ENCODE data around the gene CDH23.

Gene CDH23

DNA sequence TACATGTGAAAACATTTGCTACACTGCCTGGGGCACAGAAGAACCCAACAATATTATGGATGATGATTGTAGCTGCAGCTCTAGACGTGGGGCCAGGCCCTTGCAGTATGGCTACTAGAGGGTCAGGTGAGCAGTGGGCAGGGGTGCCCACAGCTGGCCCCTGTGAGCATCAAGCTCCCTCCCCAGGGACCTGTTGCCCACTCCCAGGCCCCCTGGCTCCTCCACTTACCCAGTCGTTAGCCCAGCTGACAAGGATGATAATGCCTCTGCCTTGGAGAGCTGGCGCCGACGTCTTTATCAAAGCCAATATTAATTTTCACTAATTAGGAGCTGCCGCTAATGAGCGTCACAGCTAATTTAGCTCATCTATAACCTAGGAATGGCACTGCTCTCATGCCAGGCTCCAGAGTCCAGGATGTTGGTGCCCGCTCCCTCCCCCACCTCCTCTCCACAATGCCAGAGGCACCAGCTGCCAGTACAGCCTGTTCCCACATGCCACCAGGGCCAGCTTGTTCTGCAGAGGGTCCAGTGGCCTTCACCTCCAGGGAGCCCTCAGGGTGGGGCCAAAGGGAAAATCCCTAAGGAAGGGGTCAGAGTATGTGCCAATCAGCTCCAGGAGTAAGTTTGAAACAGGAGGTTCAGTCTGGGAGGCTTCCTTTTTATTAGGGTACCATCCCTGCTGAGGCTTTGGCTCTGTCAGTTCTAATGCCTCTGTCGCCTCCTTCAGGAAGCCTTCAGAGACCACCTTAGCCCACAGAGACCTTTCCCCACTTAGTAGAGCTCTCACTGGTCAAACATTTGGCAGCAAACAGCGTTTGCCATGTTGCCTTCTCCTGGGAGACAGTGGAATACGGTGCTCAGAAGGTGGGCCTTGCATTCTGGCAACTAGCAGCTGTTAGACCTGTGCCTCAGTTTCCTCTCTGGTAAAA is 77.2 kb downstream of the CDH23 start:
- Histone ChIP-seq H3K27me3 (ENCODE audit: control insufficient read depth in 1 of 2, insufficient read depth in 2 of 2, low read length in 2 of 2) (no peaks in the 10 kb centered on the region), H3K9ac (ENCODE audit: low read length) (no peak overlapping the region), H3K4me3 (ENCODE audit: low read depth in 1 of 2, low read length in 2 of 2) (no peak overlapping the region), H3K36me3 (ENCODE audit: insufficient read depth, low read length) (no peaks in the 10 kb centered on the region), H3K9me3 (ENCODE audit: low read length) (no peaks in the 10 kb centered on the region), H3K27ac (ENCODE audit: low read depth, low read length) (no peak overlapping the region), H3K4me1 (ENCODE audit: insufficient read depth, low read length) (peaks cover 23% of the 10 kb centered on the region)

DNA sequence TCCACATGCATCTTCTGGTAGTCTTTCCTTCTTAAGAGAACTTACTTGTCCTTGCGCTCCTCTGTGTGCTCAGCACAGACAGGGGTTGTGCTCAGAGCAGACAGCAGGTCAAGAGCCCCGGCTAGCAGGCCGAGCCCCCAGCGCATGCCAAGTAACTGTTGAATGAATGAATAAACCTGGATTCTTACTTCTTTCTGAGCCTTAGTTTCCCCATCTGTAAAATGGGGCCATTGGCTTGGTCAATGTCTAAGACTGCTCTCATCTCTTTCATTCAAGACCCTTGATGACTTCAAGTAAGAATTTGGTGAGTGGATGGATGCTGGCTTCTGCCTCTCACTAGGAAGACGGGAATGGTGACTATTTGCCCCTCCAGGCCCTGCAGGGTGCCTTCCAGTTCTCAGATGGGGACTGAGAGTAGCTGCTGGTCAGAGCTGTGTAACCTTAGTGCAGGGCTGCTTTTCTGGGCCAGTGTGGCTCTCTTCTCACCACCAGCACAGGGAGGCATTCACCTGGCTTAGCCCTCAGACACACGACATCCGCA is 78.1 kb downstream of the CDH23 start:
- H3K4me3 ChIP-seq (ENCODE audit: low read depth in 1 of 2, low read length in 2 of 2), result no peak overlapping the region
- H3K27ac ChIP-seq (ENCODE audit: low read depth, low read length), result no peak overlapping the region
- H3K36me3 ChIP-seq (ENCODE audit: insufficient read depth, low read length), result no peaks in the 10 kb centered on the region
- H3K9me3 ChIP-seq (ENCODE audit: low read length), result no peaks in the 10 kb centered on the region
- H3K27me3 ChIP-seq (ENCODE audit: control insufficient read depth in 1 of 2, insufficient read depth in 2 of 2, low read length in 2 of 2), result no peaks in the 10 kb centered on the region
- H3K4me1 ChIP-seq (ENCODE audit: insufficient read depth, low read length), result peaks cover 23% of the 10 kb centered on the region
- no peak overlapping the region for H3K9ac ChIP-seq (ENCODE audit: low read length)

DNA sequence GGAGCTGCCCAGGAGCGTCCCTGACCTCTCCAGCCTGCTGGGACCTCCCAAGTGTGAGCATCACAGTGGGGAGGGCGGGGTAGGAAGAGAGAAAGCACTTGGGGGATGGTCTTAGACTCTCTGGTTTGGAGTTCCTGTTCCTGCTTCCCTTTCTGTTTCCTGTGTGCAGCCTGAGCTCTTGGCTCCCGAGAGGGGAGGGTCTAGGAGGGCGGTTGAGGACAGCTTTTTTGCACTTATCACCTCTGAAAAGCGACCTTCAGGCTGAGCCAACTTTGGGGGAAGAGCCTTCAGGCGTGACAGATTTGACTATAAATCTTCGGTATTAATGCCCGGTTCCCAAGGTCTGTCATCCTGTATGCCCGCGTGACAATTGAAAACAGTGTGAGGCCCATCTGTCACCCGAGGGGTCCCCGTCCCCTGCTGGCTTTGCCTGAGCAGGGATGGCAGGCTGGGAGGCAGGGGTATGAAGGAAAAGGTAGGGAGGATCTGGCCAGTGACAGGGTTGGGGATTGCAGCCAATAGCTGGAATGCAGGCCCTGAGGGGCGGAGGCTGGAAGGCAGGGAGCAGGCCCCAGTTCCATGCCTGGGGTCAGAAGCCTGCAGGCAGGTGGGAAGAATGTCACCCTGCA is 78.6 kb downstream of the CDH23 start:
- Histone ChIP-seq H3K9me3 (ENCODE audit: low read length) (no peaks in the 10 kb centered on the region), H3K9ac (ENCODE audit: low read length) (no peak overlapping the region), H3K4me3 (ENCODE audit: low read depth in 1 of 2, low read length in 2 of 2) (no peak overlapping the region), H3K27me3 (ENCODE audit: control insufficient read depth in 1 of 2, insufficient read depth in 2 of 2, low read length in 2 of 2) (no peaks in the 10 kb centered on the region), H3K4me1 (ENCODE audit: insufficient read depth, low read length) (peaks cover 23% of the 10 kb centered on the region), H3K27ac (ENCODE audit: low read depth, low read length) (no peak overlapping the region), H3K36me3 (ENCODE audit: insufficient read depth, low read length) (no peaks in the 10 kb centered on the region)

DNA sequence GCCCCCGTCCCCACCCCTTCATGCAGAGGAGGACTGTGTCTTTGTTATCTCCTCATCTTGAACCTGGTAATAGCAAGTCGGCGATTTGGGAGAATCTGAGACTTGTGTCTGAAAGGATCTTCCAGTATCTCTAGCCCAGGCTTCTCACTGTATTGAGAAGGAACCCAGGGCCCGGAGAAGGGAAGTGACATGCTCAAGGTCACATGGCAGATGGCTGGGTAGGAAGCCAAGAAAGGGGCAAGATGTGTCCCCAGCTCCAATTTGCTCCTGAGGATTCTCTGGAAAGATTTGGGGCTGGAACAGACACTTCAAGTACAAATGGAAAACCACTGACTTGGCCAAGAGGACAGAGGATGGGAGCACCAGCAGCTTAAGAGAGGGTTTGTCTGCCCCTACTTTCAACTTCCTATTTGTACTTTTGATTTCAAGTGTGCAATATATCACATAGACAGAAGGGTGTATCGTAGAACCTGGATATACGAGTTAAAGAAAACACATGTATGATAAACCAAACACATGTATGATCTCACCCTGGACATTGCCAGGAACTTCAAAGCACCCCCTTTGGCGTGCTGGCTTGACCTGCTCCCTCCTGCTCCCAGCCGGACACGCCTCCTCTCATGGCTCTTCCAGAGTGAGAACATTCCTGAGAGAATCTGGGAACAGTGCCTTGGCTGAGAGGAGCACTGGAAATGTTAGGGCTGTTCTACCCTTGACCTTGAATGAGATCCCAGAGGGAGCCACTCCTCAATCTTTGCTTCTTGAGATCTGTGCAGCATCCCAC is 79.7 kb downstream of the CDH23 start:
- Histone ChIP-seq H3K27me3 (ENCODE audit: control insufficient read depth in 1 of 2, insufficient read depth in 2 of 2, low read length in 2 of 2) (no peaks in the 10 kb centered on the region), H3K4me3 (ENCODE audit: low read depth in 1 of 2, low read length in 2 of 2) (no peak overlapping the region), H3K9me3 (ENCODE audit: low read length) (no peaks in the 10 kb centered on the region), H3K4me1 (ENCODE audit: insufficient read depth, low read length) (peaks cover 23% of the 10 kb centered on the region), H3K9ac (ENCODE audit: low read length) (no peak overlapping the region), H3K27ac (ENCODE audit: low read depth, low read length) (no peak overlapping the region), H3K36me3 (ENCODE audit: insufficient read depth, low read length) (no peaks in the 10 kb centered on the region)

DNA sequence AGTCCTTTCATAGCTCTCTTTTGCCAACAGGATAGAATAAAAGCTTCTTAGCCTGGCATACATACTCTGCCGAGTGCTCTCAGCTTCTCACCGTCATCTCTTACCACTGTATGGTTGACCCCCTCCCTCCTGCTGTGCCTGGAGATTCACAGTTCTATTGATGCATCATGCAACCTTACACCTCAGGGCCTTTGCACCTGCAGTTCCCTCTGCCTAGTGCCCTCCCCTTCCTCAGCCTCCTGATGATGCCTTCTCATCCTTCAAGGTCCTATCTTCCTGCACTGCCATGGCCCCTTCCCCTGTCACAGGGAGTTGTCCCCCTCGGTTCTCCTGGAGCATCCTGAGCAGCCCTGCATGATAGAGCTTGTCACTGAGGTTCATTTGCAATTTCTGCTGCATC is 81.5 kb downstream of the CDH23 start:
- H3K27ac ChIP-seq (ENCODE audit: low read depth, low read length), result no peak overlapping the region
- no peaks in the 10 kb centered on the region for H3K36me3 ChIP-seq (ENCODE audit: insufficient read depth, low read length)
- no peaks in the 10 kb centered on the region for H3K27me3 ChIP-seq (ENCODE audit: control insufficient read depth in 1 of 2, insufficient read depth in 2 of 2, low read length in 2 of 2)
- H3K9ac ChIP-seq (ENCODE audit: low read length), result no peak overlapping the region
- no peak overlapping the region for H3K4me3 ChIP-seq (ENCODE audit: low read depth in 1 of 2, low read length in 2 of 2)
- peaks cover 23% of the 10 kb centered on the region for H3K4me1 ChIP-seq (ENCODE audit: insufficient read depth, low read length)
- H3K9me3 ChIP-seq (ENCODE audit: low read length), result no peaks in the 10 kb centered on the region

DNA sequence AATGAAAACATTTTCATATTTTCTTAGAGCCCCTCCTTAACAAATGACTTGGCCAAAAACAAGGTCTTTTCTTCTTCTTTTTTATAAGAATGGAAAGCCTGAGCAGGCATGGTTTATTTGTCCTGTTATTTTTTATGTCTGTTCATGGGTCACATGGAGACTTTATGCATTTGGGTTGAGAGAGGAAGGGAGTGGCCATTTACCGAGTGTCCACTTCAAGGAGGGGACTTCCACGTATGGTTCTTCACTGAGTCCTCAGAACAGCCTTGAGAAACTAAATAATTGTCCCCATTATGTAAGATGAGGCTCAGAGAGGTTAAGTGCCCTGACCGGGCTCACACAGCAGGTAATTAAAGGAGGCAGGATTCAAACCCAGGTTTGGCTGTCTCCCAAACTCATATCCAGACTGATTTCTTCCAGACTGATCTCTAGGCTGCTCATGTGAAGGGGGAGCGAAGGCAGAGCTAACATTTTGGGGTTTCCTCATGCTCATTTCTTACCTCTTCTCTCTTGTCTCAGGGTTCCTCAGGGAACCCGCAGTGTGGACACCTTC is 82.2 kb downstream of the CDH23 start:
- Histone ChIP-seq H3K27ac (ENCODE audit: low read depth, low read length) (no peak overlapping the region), H3K27me3 (ENCODE audit: control insufficient read depth in 1 of 2, insufficient read depth in 2 of 2, low read length in 2 of 2) (no peaks in the 10 kb centered on the region), H3K4me3 (ENCODE audit: low read depth in 1 of 2, low read length in 2 of 2) (no peak overlapping the region), H3K36me3 (ENCODE audit: insufficient read depth, low read length) (no peaks in the 10 kb centered on the region), H3K9ac (ENCODE audit: low read length) (no peak overlapping the region), H3K4me1 (ENCODE audit: insufficient read depth, low read length) (peaks cover 23% of the 10 kb centered on the region), H3K9me3 (ENCODE audit: low read length) (no peaks in the 10 kb centered on the region)

DNA sequence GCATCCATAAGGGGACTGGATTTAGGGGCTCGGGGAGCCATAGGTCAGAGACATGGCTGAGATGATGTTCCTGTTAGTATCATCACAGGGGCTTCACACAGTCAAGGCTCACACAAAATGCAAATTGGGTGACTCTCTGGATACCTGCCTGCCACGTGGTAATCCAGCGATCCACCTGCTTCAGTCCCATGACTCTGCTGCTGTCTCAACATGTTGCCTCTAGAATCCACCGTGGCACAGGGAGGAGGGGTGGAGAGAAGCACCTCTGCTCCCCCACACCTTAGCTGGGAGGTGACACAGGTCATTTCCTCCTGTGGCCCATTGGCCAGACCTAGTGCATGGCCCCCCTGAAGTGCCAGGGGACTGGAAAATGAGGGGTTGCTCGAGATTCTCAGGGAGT is 83.1 kb downstream of the CDH23 start:
- H3K4me3 ChIP-seq (ENCODE audit: low read depth in 1 of 2, low read length in 2 of 2), result no peak overlapping the region
- H3K36me3 ChIP-seq (ENCODE audit: insufficient read depth, low read length), result no peaks in the 10 kb centered on the region
- no peaks in the 10 kb centered on the region for H3K9me3 ChIP-seq (ENCODE audit: low read length)
- no peaks in the 10 kb centered on the region for H3K27me3 ChIP-seq (ENCODE audit: control insufficient read depth in 1 of 2, insufficient read depth in 2 of 2, low read length in 2 of 2)
- no peak overlapping the region for H3K9ac ChIP-seq (ENCODE audit: low read length)
- peaks cover 23% of the 10 kb centered on the region for H3K4me1 ChIP-seq (ENCODE audit: insufficient read depth, low read length)
- H3K27ac ChIP-seq (ENCODE audit: low read depth, low read length), result no peak overlapping the region

DNA sequence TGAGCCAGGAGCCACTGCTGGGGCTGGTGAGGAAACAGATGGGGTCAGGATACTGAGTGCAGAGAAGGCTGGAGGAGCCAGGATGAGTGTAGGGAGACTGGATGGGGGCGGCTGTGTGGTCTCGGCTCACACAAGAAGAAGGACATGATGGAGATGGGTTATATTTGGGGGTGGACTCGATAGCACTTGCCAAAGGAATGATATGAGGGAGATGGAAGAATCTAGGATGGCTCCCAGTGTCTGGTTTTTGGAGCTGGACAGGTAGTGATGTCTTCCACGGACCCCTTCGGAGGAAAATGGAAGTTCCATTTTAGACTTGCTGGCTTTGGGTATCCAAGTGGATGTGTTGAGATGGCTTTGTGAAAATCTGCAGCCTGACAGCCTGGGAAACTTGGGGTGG is 83.9 kb downstream of the CDH23 start:
- Histone ChIP-seq H3K27me3 (ENCODE audit: control insufficient read depth in 1 of 2, insufficient read depth in 2 of 2, low read length in 2 of 2) (no peaks in the 10 kb centered on the region), H3K9me3 (ENCODE audit: low read length) (no peaks in the 10 kb centered on the region), H3K4me3 (ENCODE audit: low read depth in 1 of 2, low read length in 2 of 2) (no peak overlapping the region), H3K36me3 (ENCODE audit: insufficient read depth, low read length) (no peaks in the 10 kb centered on the region), H3K27ac (ENCODE audit: low read depth, low read length) (no peak overlapping the region), H3K9ac (ENCODE audit: low read length) (no peak overlapping the region), H3K4me1 (ENCODE audit: insufficient read depth, low read length) (peaks cover 18% of the 10 kb centered on the region)

DNA sequence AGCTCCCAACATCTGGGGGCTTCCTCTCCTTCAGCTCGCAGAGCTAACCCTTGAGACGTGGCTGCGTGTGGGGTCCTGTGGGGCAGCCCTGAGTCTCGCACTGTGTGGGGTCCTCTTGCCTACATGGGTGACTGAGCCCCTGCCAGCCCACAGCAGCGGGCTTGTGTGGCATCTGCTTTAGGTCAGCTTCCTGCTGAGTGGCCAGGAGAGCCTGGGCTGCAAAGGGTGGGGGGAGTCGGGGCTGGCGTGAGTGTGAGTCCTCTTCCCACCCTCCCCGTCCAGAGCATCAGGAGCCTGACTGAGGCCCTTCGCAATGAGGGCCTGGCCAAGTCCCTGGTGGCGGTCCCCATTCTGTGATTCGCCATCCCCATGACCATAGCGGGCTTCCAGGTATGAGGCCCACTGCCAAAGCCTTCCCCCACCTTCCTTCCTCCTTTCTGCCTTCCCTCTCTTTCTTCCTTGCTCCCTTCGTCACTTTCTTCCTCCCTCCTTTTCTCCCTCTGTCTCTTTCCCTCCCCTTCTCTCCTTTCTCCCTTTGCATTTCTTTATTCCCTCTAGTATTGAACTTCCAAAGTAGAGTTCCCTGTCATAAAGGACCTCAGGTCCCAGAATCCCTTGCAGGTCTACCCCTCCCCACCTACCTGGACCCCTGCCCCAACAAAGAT is 85.2 kb downstream of the CDH23 start:
- H3K4me1 ChIP-seq (ENCODE audit: insufficient read depth, low read length), result peaks cover 6% of the 10 kb centered on the region
- H3K36me3 ChIP-seq (ENCODE audit: insufficient read depth, low read length), result no peaks in the 10 kb centered on the region
- no peaks in the 10 kb centered on the region for H3K9me3 ChIP-seq (ENCODE audit: low read length)
- no peak overlapping the region for H3K9ac ChIP-seq (ENCODE audit: low read length)
- no peak overlapping the region for H3K27ac ChIP-seq (ENCODE audit: low read depth, low read length)
- H3K27me3 ChIP-seq (ENCODE audit: control insufficient read depth in 1 of 2, insufficient read depth in 2 of 2, low read length in 2 of 2), result no peaks in the 10 kb centered on the region
- H3K4me3 ChIP-seq (ENCODE audit: low read depth in 1 of 2, low read length in 2 of 2), result no peak overlapping the region

DNA sequence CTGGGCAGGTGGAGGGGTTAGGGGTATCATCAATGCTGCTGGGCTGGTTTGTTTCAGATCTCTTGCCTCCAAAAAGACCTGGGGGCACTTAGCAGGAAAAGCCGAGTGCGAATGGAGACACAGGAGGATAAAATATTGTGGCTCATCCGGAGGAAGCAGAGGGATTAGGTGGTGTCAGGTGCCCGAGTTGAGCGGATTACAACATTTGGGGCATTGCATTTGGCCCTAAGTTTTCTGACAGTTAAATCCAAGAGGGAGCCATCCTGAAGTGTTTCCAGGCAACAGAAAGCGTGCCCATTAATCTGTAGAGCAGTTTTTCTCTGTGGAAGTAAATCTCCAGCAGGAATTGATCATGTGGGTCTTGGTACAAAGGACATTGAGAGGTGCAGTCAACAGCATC is 85.9 kb downstream of the CDH23 start:
- Histone ChIP-seq H3K9ac (ENCODE audit: low read length) (no peak overlapping the region), H3K9me3 (ENCODE audit: low read length) (no peaks in the 10 kb centered on the region), H3K27ac (ENCODE audit: low read depth, low read length) (no peak overlapping the region), H3K36me3 (ENCODE audit: insufficient read depth, low read length) (no peaks in the 10 kb centered on the region), H3K4me3 (ENCODE audit: low read depth in 1 of 2, low read length in 2 of 2) (no peak overlapping the region), H3K27me3 (ENCODE audit: control insufficient read depth in 1 of 2, insufficient read depth in 2 of 2, low read length in 2 of 2) (no peaks in the 10 kb centered on the region), H3K4me1 (ENCODE audit: insufficient read depth, low read length) (no peaks in the 10 kb centered on the region)
